Activated B cell treated with CpG ODN at 0.5 μM for 24 hours (primary cell): ENCODE measurements around the gene WBP2. TPM values are rescaled to one million over a fixed set of nuclear protein-coding genes. Genes with fewer than 3 reads are reported as not detected.

Experiments
- ATAC-seq: fragments of 200-7000 bp; cut with Tn5 transposase; one replicate; pipeline ENCODE4 v1.10.0; 2021; ENCODE audit warnings: low read depth, mild to moderate bottlenecking, moderate library complexity
- CTCF ChIA-PET: fragments of 350-600 bp; sonication (Branson Sonifier 250); formaldehyde crosslinking; loops from one replicate; lab custom pipeline; 2021; ENCODE audit warnings: antibody characterized with exemption; lab: Charles Lee
- POLR2A ChIA-PET: fragments of 350-600 bp; sonication (Branson Sonifier 250); formaldehyde crosslinking; loops from one replicate; lab custom pipeline; 2021; ENCODE audit warnings: antibody characterized with exemption; lab: Charles Lee
- DNase-seq: peaks from one replicate; pipeline ENCODE4 v3.0.0; 2022
- H3K27ac Mint-ChIP-seq: one replicate; pipeline ENCODE4 v1.8.0; 2020; ENCODE audit warnings: mixed read lengths
- H3K27me3 Mint-ChIP-seq: one replicate; pipeline ENCODE4 v1.8.0; 2021; ENCODE audit warnings: mixed read lengths
- H3K36me3 Mint-ChIP-seq: one replicate; pipeline ENCODE4 v1.8.0; 2021; ENCODE audit warnings: low read depth, mixed read lengths
- H3K4me1 Mint-ChIP-seq: one replicate; pipeline ENCODE4 v1.8.0; 2021; ENCODE audit warnings: mixed read lengths
- H3K4me3 Mint-ChIP-seq: one replicate; pipeline ENCODE4 v1.8.0; 2020; ENCODE audit warnings: mild to moderate bottlenecking, mixed read lengths
- H3K9me3 Mint-ChIP-seq: one replicate; pipeline ENCODE4 v1.8.0; 2020; ENCODE audit warnings: mixed read lengths
- intact Hi-C: fragments of 100-400 bp; cut with micrococcal nuclease; formaldehyde crosslinking; loops from one replicate; pipeline ENCODE4 v1.15.1; 2024
- total RNA-seq: library from RNA; stranded (reverse); gene quantifications from 2 replicates; pipeline ENCODE4 v1.2.3, GENCODE V29; 2022
- TF ChIP-seq, protein P1 (sequence below): fragments of 200-600 bp; IDR thresholded peaks from one replicate; pipeline ENCODE4 v1.8.0; 2022; ENCODE audit warnings: antibody characterized with exemption, mild to moderate bottlenecking

Gene WBP2
- total RNA-seq, 1 donor from 2014 or later: 66.0 TPM

- H3K4me3 Mint-ChIP-seq: peak overlapping the region; percentile 82
- ChIA-PET POLR2A (interaction anchor here (0.6 to 7.1 kb wide), 11 partner anchors 12 to 122 kb away, joined by 3 to 129 read pairs (median 4); partner anchors contain the start of genes TRIM65, UNC13D and WBP2), CTCF (interaction anchor here (0.7 to 4.4 kb wide), 9 partner anchors 11 to 123 kb away, joined by 3 to 34 read pairs (median 4); partner anchors contain the start of genes GALK1, TRIM65 and WBP2)
- ATAC-seq: peak; percentile 60
- H3K27ac Mint-ChIP-seq: peak overlapping the region; percentile 79
- peaks cover 28% of the 10 kb centered on the region for H3K4me1 Mint-ChIP-seq
- no peaks in the 10 kb centered on the region for H3K9me3 Mint-ChIP-seq
- intact Hi-C loops: loop anchor here (1.0 to 5.0 kb wide), 3 partner anchors 21 to 34 kb away; partner anchors contain the start of genes MRPL38, UNC13D and WBP2
- peaks cover 8% of the 10 kb centered on the region for H3K27me3 Mint-ChIP-seq
- H3K36me3 Mint-ChIP-seq: no peaks in the 10 kb centered on the region
- TF ChIP-seq, protein P1, sequence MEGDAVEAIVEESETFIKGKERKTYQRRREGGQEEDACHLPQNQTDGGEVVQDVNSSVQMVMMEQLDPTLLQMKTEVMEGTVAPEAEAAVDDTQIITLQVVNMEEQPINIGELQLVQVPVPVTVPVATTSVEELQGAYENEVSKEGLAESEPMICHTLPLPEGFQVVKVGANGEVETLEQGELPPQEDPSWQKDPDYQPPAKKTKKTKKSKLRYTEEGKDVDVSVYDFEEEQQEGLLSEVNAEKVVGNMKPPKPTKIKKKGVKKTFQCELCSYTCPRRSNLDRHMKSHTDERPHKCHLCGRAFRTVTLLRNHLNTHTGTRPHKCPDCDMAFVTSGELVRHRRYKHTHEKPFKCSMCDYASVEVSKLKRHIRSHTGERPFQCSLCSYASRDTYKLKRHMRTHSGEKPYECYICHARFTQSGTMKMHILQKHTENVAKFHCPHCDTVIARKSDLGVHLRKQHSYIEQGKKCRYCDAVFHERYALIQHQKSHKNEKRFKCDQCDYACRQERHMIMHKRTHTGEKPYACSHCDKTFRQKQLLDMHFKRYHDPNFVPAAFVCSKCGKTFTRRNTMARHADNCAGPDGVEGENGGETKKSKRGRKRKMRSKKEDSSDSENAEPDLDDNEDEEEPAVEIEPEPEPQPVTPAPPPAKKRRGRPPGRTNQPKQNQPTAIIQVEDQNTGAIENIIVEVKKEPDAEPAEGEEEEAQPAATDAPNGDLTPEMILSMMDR: no peak
- DNase-seq: peak; percentile 50
Observed at GRCh38 chr17:75876190-75876937, 21.2 kb upstream of the WBP2 start.

DNA sequence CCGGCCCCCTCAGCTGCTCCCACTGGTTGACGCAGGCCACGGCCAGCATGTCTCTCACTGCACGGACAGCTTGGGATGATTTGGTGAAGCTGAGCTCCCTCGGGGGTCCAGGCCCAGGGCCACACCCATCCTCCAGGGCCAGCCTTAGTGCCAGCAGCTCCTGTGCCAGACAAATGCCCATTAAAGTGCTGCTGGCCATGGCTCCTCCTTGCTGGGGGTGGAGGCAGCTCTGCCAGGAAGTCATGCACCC lies 20.7 kb upstream of the WBP2 start:
- ATAC-seq (no peak), DNase-seq (no peak)
- H3K27ac Mint-ChIP-seq: peak overlapping the region; percentile 79
- peaks cover 8% of the 10 kb centered on the region for H3K27me3 Mint-ChIP-seq
- H3K4me1 Mint-ChIP-seq: peaks cover 28% of the 10 kb centered on the region
- ChIA-PET POLR2A (interaction anchor here (0.6 to 7.1 kb wide), 11 partner anchors 11 to 122 kb away, joined by 3 to 129 read pairs (median 4); partner anchors contain the start of genes TRIM65, UNC13D and WBP2), CTCF (interaction anchor here (0.7 to 4.4 kb wide), 8 partner anchors 11 to 122 kb away, joined by 3 to 34 read pairs (median 4); partner anchors contain the start of genes GALK1, TRIM65 and WBP2)
- H3K9me3 Mint-ChIP-seq: no peaks in the 10 kb centered on the region
- H3K36me3 Mint-ChIP-seq: no peaks in the 10 kb centered on the region
- TF ChIP-seq, protein P1: no peak
- peak overlapping the region; percentile 82 for H3K4me3 Mint-ChIP-seq
- intact Hi-C loops: loop anchor here (1.0 to 5.0 kb wide), 3 partner anchors 21 to 34 kb away; partner anchors contain the start of genes MRPL38, UNC13D and WBP2

DNA sequence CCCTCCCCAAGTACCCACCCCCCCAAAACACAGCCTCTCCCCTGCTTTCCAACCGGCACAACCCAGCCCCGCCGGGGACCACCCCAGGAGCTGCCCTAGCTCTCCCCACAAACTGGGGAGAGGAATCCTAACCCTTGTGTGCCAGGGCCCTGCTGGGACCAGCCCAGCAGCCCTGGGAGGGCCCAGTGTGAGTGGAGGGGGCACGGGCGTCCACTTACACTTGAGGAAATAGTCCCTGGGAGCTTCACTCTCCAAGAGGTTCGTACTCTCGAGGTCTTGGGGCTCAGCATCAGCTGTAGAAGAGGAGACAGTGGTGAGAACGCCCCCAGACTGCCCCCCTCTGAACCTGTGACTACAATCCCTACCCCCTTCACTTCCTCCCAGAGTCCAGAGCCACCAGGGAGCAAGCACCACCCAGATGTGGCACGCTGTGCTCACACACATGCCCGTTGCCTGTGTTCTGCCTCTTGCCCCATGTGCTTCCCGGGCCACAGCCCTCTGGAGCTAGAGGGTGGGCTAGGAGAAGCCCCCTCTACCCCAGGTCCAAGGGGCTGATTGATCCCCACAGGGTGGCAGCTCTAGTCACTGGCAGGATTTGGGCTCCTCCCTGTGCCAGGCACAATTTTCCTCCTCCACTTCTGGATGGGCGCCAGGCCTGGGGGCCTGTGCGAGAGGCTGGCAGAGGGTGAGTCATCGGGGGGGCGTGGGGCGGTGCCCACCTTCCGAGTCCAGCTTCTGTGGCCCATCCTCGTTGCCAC lies 20.2 kb upstream of the WBP2 start:
- Mint-ChIP-seq H3K4me3 (no peak overlapping the region), H3K27ac (peak overlapping the region; percentile 79), H3K9me3 (no peaks in the 10 kb centered on the region), H3K27me3 (peaks cover 5% of the 10 kb centered on the region), H3K36me3 (no peaks in the 10 kb centered on the region), H3K4me1 (peaks cover 28% of the 10 kb centered on the region)
- no peak for ATAC-seq
- CTCF ChIA-PET: interaction anchor here (0.7 to 4.4 kb wide), 7 partner anchors 10 to 110 kb away, joined by 4 to 34 read pairs (median 4); partner anchors contain the start of genes GALK1, TRIM65 and WBP2
- POLR2A ChIA-PET: interaction anchor here (0.6 to 7.1 kb wide), 12 partner anchors 11 to 121 kb away, joined by 3 to 129 read pairs (median 4); partner anchors contain the start of genes TRIM65, UNC13D and WBP2
- intact Hi-C loops: loop anchor here (5.0 kb wide), 1 partner anchor 33 kb away; the partner anchor contains the start of gene UNC13D
- TF ChIP-seq, protein P1: no peak
- DNase-seq: no peak

DNA sequence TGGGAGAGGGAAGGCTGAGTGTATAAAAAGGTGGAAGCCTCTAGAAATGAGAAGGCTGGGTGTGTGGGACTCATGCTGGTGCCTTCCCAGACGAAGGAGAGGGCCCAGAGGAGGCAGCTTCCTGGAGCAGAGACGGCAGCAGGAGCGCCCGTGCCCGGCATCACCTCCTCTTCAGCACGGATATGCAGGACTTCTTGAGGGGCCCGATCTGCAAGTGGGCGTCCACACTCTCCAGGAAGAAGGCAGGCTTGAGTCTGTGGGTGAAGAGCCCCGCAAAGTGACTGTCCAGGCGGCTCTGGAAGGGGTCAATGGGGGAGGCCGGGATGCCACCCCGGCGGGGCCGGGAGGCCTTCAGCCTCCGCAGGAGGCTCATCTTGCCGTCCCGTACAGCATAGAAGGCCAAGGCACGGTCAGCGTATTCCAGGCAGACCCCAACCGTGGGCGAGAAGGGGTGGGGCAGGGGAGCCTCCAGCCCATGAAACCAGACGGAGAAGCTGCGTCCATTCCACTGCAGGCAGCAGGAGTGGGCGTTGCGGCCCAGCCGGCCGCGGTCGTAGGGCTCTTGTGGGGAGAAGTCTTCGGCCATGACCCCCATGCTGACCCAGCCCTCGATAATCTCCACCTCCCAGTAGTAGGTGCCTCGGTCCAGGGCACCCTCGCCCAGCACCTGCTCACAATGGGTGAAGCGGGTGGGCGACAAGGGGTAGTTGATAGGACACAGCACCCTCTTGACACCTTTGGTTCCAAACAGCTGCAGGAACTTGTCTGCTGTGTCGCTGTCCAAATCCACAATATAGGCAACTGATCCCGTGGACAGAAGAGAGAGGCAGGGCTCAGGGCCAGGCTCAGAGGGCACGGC lies 19.4 kb upstream of the WBP2 start:
- ATAC-seq (no peak), DNase-seq (no peak)
- Mint-ChIP-seq H3K27me3 (no peaks in the 10 kb centered on the region), H3K4me1 (peaks cover 28% of the 10 kb centered on the region), H3K9me3 (no peaks in the 10 kb centered on the region), H3K27ac (no peak overlapping the region), H3K36me3 (no peaks in the 10 kb centered on the region), H3K4me3 (no peak overlapping the region)
- intact Hi-C loops: loop anchor here (5.0 kb wide), 1 partner anchor 32 kb away; the partner anchor contains the start of gene UNC13D
- ChIA-PET POLR2A (interaction anchor here (0.8 to 7.1 kb wide), 3 partner anchors 17 to 97 kb away, joined by 3 to 129 read pairs (median 44); partner anchors contain the start of gene WBP2), CTCF (interaction anchor here (0.6 to 2.1 kb wide), 2 partner anchors 9 to 10 kb away, joined by 4 to 9 read pairs; no protein-coding TSS in a partner anchor)
- TF ChIP-seq, protein P1: no peak
